AG04450 (cell line): ENCODE results near the gene CORO7. TPM values are rescaled to one million over a fixed set of nuclear protein-coding genes. Genes with fewer than 3 reads are reported as not detected.

Experiments
- CTCF ChIA-PET: fragments of 300-600, 350-600 bp; formaldehyde crosslinking; extraction: SDS; loops from one replicate; lab custom pipeline; 2022; ENCODE audit warnings: antibody characterized with exemption, inconsistent platforms; lab: Charles Lee
- POLR2A ChIA-PET: fragments of 350-600 bp; formaldehyde crosslinking; extraction: SDS; loops from one replicate; lab custom pipeline; 2021; ENCODE audit warnings: antibody characterized with exemption, inconsistent platforms; lab: Yijun Ruan, JAX
- DNase-seq: peaks from one replicate; pipeline ENCODE4 v3.0.0-alpha.2; 2011; ENCODE audit warnings: low read depth, low spot score
- H3K27ac ChIP-seq: one replicate; pipeline ENCODE4 v1.5.1; 2012; ENCODE audit warnings: low read depth, low read length, control low read depth
- H3K27me3 ChIP-seq: one replicate; pipeline ENCODE4 v1.6.0; 2012; ENCODE audit warnings: low read length; ENCODE audit not compliant: control insufficient read depth, insufficient read depth
- H3K4me3 ChIP-seq: 2 replicates; pipeline ENCODE4 v1.5.1; 2011; ENCODE audit warnings: mild to moderate bottlenecking, low read depth, low read length, control low read depth
- H3K9me3 ChIP-seq: 2 replicates; pipeline ENCODE4 v1.5.1; 2012; ENCODE audit warnings: low read length; ENCODE audit not compliant: control insufficient read depth, insufficient read depth
- polyA plus RNA-seq: library from polyadenylated mRNA; depleted of rRNA; stranded (reverse); fragments of >200 nt; gene quantifications from 2 replicates; pipeline ENCODE4 v1.2.3, GENCODE V29; 2011
- TF ChIP-seq, protein P1 (sequence below): IDR thresholded peaks from 2 replicates; pipeline ENCODE4 v1.5.1; 2011; ENCODE audit warnings: low read depth, low read length, control low read depth, inconsistent platforms

The CORO7 gene
- polyA plus RNA-seq, 1 experiment = 7.0 TPM

DNA sequence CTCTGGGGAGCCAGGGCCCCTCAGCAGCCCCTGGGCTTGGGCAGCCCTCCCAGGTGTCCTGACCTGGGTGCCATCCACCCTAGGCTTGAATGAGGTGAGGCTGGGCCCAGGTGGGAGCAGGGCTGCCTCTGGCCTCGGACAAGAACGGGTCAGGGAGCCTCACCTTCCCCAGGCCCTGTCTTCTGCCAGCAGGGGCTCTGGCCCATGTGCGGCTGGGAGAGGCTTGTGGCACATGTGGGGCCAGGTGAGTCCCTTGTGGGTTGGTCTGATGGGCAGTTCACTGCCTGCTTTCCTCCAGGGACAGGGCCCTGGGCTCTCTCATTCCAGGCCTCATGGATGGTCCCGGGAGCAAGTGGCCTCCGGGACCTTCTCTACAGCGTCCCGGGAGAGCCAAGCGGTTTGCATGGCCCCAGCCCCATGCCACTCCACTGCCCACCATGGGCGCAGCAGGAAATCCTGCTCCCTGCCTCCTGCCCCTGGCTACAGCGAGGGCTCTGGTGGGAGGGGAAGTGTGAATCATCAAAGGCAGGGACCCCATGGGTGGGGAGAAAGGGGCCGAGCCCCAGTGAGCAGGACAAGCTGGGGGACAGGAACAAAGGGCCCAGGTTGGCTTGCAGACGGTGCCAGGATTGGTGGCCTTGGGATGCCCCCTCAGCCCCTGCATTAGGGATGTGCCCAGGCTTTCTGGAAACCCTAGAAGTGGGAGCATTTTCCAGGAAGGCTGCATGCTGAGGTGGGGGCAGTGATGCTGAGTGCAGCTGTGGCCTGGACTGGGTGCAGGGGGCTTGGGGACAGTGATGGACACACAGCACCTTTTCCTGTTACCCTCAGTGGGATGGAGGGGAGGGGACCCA, 32.6 kb downstream of the CORO7 start:
- Histone ChIP-seq H3K27ac (peak overlapping the region; percentile 11), H3K9me3 (peaks cover 4% of the 10 kb centered on the region; the same call in 1 of the 2 replicates), H3K4me3 (no peak overlapping the region), H3K27me3 (no peaks in the 10 kb centered on the region)
- ChIA-PET CTCF (no interaction called here), POLR2A (no interaction called here)
- no peak for DNase-seq
- TF ChIP-seq, protein P1, sequence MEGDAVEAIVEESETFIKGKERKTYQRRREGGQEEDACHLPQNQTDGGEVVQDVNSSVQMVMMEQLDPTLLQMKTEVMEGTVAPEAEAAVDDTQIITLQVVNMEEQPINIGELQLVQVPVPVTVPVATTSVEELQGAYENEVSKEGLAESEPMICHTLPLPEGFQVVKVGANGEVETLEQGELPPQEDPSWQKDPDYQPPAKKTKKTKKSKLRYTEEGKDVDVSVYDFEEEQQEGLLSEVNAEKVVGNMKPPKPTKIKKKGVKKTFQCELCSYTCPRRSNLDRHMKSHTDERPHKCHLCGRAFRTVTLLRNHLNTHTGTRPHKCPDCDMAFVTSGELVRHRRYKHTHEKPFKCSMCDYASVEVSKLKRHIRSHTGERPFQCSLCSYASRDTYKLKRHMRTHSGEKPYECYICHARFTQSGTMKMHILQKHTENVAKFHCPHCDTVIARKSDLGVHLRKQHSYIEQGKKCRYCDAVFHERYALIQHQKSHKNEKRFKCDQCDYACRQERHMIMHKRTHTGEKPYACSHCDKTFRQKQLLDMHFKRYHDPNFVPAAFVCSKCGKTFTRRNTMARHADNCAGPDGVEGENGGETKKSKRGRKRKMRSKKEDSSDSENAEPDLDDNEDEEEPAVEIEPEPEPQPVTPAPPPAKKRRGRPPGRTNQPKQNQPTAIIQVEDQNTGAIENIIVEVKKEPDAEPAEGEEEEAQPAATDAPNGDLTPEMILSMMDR = no peak

DNA sequence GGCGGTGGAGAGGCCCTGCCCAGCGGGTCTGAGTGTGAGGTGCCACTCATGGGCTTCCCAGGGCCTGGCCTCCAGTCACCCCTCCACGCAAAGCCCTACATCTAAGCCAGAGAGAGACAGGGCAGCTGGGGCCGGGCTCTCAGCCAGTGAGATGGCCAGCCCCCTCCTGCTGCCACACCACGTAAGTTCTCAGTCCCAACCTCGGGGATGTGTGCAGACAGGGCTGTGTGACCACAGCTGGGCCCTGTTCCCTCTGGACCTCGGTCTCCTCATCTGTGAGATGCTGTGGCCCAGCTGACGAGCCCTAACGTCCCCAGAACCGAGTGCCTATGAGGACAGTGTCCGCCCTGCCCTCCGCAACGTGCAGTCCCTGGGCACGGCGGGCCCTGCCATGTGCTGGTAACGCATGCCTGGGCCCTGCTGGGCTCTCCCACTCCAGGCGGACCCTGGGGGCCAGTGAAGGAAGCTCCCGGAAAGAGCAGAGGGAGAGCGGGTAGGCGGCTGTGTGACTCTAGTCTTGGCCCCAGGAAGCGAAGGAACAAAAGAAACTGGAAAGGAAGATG, 33.5 kb downstream of the CORO7 start:
- ChIA-PET POLR2A (no interaction called here), CTCF (no interaction called here)
- no peak overlapping the region for H3K4me3 ChIP-seq
- H3K27me3 ChIP-seq = no peaks in the 10 kb centered on the region
- H3K27ac ChIP-seq = no peak overlapping the region
- DNase-seq = no peak
- TF ChIP-seq, protein P1 = no peak
- peaks cover 4% of the 10 kb centered on the region; the same call in 1 of the 2 replicates for H3K9me3 ChIP-seq

DNA sequence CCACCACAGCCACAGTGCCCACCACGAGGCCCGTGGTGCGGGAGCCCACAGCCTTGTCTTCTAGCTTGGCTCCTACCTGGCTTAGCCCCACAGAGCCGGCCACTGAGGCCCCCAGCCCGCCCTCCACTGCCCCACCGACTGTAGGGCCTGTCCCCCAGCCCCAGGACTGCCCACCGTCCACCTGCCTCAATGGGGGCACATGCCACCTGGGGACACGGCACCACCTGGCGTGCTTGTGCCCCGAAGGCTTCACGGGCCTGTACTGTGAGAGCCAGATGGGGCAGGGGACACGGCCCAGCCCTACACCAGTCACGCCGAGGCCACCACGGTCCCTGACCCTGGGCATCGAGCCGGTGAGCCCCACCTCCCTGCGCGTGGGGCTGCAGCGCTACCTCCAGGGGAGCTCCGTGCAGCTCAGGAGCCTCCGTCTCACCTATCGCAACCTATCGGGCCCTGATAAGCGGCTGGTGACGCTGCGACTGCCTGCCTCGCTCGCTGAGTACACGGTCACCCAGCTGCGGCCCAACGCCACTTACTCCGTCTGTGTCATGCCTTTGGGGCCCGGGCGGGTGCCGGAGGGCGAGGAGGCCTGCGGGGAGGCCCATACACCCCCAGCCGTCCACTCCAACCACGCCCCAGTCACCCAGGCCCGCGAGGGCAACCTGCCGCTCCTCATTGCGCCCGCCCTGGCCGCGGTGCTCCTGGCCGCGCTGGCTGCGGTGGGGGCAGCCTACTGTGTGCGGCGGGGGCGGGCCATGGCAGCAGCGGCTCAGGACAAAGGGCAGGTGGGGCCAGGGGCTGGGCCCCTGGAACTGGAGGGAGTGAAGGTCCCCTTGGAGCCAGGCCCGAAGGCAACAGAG, 34.2 kb downstream of the CORO7 start:
- Histone ChIP-seq H3K27me3 (no peaks in the 10 kb centered on the region), H3K4me3 (no peak overlapping the region), H3K9me3 (peaks cover 4% of the 10 kb centered on the region; the same call in 1 of the 2 replicates), H3K27ac (no peak overlapping the region)
- no peak for DNase-seq
- TF ChIP-seq, protein P1 = no peak
- POLR2A ChIA-PET = interaction anchor here (0.9 kb wide), 1 partner anchor 9 kb away, joined by 4 read pairs; no protein-coding TSS in a partner anchor
- CTCF ChIA-PET = no interaction called here

DNA sequence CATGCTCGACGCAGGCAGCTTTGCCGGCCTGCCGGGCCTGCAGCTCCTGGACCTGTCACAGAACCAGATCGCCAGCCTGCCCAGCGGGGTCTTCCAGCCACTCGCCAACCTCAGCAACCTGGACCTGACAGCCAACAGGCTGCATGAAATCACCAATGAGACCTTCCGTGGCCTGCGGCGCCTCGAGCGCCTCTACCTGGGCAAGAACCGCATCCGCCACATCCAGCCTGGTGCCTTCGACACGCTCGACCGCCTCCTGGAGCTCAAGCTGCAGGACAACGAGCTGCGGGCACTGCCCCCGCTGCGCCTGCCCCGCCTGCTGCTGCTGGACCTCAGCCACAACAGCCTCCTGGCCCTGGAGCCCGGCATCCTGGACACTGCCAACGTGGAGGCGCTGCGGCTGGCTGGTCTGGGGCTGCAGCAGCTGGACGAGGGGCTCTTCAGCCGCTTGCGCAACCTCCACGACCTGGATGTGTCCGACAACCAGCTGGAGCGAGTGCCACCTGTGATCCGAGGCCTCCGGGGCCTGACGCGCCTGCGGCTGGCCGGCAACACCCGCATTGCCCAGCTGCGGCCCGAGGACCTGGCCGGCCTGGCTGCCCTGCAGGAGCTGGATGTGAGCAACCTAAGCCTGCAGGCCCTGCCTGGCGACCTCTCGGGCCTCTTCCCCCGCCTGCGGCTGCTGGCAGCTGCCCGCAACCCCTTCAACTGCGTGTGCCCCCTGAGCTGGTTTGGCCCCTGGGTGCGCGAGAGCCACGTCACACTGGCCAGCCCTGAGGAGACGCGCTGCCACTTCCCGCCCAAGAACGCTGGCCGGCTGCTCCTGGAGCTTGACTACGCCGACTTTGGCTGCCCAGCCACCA, 35.1 kb downstream of the CORO7 start:
- ChIA-PET CTCF (interaction anchor here (9.1 kb wide), 1 partner anchor 22 kb away, joined by 55 read pairs; no protein-coding TSS in a partner anchor), POLR2A (interaction anchor here (0.9 kb wide), 1 partner anchor 8 kb away, joined by 4 read pairs; no protein-coding TSS in a partner anchor)
- H3K4me3 ChIP-seq = no peak overlapping the region
- DNase-seq = no peak
- TF ChIP-seq, protein P1 = no peak
- H3K27ac ChIP-seq = no peak overlapping the region
- peaks cover 4% of the 10 kb centered on the region; the same call in 1 of the 2 replicates for H3K9me3 ChIP-seq
- no peaks in the 10 kb centered on the region for H3K27me3 ChIP-seq
